Stimulated activated naive CD4-positive, alpha-beta T cell (primary cell): ENCODE measurements around the gene TNRC6B.
A peak's percentile ranks its signal among the peaks of the same experiment; 100 is the strongest.
"Not testable (repeated sequence)": the region's sequence is repeated elsewhere in the genome, so short reads cannot be mapped to it uniquely, and the experiment has no call there.

Experiments
- DNase-seq, 6 experiments: peaks; one replicate each; lab custom pipeline; 2025; lab: John Stamatoyannopoulos, UW

Gene TNRC6B, protein sequence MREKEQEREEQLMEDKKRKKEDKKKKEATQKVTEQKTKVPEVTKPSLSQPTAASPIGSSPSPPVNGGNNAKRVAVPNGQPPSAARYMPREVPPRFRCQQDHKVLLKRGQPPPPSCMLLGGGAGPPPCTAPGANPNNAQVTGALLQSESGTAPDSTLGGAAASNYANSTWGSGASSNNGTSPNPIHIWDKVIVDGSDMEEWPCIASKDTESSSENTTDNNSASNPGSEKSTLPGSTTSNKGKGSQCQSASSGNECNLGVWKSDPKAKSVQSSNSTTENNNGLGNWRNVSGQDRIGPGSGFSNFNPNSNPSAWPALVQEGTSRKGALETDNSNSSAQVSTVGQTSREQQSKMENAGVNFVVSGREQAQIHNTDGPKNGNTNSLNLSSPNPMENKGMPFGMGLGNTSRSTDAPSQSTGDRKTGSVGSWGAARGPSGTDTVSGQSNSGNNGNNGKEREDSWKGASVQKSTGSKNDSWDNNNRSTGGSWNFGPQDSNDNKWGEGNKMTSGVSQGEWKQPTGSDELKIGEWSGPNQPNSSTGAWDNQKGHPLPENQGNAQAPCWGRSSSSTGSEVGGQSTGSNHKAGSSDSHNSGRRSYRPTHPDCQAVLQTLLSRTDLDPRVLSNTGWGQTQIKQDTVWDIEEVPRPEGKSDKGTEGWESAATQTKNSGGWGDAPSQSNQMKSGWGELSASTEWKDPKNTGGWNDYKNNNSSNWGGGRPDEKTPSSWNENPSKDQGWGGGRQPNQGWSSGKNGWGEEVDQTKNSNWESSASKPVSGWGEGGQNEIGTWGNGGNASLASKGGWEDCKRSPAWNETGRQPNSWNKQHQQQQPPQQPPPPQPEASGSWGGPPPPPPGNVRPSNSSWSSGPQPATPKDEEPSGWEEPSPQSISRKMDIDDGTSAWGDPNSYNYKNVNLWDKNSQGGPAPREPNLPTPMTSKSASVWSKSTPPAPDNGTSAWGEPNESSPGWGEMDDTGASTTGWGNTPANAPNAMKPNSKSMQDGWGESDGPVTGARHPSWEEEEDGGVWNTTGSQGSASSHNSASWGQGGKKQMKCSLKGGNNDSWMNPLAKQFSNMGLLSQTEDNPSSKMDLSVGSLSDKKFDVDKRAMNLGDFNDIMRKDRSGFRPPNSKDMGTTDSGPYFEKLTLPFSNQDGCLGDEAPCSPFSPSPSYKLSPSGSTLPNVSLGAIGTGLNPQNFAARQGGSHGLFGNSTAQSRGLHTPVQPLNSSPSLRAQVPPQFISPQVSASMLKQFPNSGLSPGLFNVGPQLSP (N-terminal part only)

DNA sequence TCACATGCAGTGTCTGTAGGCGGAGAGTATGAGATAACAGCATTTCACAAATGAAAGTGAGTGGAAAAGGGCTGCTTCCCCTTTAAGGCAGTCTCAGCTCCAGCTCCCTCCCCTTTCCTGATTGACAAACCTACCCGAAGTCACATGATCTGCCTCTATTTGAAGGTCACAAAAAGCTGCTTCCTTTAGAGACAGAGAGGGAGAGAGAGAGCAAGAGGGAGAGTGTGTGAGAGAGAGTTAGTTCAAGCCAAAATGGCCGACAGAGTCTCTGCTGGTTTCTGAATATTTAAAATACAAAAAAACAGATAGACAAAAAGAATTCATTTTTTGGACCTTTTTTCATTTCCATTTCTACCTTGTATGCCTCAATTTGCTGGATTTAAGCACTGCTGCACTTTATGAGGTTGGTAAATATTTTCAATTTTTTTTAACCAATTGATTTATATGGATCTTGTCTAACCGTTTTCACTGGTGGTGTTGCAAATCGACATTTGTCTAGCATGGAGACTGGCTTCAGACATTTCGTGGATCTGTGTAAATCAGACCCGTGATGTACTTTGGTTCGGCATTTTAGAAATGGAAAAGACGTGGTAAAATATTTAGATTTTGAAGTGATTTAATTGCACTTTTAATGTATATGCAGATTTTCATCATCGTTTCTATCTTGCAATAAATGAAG, at the start of gene TNRC6B:
Gene TNRC6B (plus strand): TSS at position 188 of the 679 bp plus-strand sequence. CDS start 211 bp downstream, at position 399.
- peak; percentile 16 to 93 (median 80) for DNase-seq

DNA sequence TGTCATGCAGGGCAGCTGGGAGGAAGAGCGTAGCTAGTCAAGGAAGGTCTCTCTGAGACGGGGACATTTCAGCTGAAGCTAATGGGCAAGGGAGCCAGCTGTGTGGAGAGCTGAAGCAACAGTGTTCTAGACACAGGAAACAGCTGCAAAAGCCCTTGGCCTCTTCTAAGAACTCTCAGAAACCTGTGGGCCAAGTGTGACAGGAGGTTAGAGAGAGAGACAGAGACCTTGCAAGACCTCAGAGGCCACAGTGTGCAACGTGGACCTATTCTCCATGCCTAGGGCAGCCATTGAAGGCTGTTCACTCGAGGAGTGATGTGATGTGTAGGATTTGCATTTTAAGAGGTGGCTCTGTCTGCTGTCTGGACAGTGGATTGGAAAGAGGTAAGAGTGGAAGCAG, 48.7 kb upstream of the TNRC6B start:
- no peak for DNase-seq

DNA sequence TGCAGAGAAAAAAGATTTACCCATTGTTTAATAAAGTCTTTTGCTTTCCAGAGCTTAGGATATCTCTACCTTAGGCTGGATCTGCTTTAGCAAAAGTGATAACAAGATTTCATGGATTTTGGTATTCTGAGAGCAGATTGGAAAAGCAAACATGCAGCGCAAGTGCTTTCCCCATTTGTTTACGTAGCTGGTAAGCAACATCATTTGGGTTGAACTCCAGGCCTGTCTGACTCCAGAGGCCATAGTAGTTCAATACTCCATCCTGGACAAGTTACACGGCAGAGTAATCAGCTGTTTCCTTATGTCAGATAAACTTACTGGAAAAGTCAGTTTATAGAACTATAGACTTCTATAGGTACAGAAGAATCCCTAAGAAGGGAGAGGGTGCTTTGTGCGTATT, 40.6 kb upstream of the TNRC6B start:
- DNase-seq = no peak

DNA sequence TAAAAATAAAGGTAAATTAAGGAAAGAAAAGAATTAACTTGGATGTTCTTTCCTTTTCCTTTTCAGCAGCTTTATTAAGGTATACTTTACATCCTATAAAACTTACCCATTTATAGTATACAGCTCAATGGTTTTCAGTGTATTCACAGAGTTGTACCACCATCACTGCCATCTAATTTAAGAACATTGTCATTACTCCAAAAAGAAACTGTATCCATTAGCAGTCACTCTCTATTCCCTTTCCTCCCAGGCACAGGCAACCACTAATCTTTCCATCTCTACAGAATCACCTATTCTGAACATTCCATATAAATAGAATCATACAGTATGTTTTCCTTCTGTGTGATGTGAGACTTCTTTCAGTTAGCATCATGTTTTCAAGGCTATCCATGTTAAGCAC, 38.9 kb upstream of the TNRC6B start:
- no peak for DNase-seq

DNA sequence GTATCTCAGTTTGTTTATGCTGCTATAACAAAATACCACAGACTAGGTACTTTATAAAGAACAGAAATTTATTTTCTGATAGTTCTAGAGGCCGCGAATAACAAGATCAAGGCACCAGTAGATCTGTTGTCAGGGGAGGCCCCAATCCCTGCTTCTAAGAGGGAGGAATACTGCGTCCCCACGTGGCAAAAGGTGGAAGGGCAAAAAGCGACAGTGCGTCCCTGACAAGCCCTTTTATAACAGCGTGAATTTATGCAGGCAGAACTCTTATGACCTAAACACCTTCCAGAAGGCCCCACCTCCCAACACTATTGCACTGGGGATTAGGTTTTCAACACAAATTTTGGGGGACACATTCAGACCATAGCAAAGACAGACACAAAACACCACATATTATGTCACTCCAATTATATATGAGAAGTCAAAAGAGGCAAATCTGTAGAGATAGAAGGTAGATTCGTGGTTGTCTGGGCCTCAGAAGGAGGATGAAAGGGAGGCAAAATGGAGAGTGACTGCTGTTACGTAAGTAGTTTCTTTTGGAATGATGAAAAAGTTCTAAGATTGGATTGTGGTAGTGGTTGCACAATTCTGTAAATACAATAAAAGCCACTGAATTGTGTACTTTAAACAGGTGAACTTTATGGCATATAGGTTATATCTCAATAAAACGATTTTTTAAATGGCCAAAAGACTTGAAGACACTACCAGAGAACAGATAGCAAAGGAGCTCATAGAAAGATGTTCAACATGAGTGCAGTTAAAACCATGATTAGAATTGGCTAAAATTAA, 30.1 kb upstream of the TNRC6B start:
- no peak for DNase-seq

DNA sequence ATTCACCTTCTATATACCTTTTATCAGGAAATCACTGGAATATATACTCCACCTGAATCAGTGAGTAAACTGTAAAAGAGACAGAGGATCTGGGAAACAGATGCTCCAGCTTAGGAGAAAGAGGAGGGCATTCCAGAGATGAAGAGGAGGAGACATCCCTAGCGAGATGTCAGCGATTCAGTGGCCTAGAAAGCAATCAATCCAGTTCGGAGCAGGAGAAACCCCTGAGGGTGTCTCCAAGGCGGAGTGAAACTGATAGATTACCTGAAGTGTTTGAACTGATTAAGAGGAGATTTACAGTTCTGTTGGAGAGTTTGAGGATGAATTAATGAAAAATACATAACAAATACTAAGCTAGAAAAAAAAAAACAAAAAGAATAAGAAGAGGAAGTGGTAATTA, 24.5 kb upstream of the TNRC6B start:
- DNase-seq = no peak

DNA sequence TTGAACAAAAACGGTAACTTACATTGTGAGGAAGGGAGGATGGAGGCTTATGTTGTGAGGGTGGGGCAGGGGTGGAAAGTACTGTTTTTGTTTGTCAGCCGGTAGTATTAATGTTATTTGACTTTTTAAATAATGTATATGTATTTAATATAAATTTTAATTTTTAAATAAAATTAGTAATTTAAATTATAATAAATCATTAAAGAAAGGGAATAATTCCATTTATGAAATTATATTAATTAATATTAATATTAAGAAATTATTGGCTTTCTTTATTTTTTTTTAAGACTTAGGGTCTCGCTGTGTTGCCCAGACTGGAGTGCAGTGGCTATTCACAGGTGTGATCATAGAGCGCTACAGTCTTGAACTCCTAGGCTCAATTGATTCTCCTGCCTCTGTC, 24.0 kb upstream of the TNRC6B start:
- no peak for DNase-seq

DNA sequence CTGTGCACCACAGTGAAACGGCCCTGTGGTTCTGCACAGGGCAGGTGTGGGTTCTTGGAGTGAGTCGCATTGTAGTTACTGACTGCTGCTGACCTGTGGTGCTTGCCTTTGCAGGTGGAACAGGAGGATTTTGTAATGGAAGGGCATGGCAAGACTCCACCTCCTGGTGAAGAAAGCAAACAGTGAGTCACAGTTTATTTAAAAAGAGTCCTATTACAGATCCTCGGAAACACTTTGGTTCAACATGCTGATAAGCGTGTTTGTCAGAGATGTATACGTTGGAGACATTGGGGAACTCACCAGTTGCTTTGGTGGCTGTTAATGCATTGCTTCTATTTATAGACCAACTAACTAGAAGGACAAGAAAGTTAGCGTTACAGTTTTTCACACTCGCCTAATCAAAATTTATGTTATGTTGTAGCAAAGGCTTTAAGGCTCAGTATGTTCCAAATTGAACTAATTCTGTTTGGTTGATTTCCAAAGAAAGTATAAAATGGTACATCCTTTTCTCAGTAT, 21.7 kb upstream of the TNRC6B start:
- DNase-seq = no peak

DNA sequence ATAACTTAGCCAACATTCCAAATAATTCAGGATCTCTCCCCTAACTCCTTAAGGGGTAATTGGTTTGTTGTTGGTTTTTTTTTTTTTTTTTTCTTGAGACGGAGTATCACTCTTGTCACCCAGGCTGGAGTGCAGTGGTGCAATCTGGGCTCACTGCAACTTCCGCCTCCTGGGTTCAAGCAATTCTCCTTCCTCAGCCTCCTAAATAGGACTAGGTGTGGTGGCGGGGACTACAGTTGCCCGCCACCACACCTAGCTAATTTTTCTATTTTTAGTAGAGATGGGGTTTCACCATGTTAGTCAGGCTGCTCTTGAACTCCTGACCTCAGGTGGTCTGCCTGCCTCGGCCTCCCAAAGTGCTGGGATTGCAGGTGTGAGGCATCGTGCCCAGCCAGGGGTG, 21.0 kb upstream of the TNRC6B start:
- DNase-seq = not testable (repeated sequence)

DNA sequence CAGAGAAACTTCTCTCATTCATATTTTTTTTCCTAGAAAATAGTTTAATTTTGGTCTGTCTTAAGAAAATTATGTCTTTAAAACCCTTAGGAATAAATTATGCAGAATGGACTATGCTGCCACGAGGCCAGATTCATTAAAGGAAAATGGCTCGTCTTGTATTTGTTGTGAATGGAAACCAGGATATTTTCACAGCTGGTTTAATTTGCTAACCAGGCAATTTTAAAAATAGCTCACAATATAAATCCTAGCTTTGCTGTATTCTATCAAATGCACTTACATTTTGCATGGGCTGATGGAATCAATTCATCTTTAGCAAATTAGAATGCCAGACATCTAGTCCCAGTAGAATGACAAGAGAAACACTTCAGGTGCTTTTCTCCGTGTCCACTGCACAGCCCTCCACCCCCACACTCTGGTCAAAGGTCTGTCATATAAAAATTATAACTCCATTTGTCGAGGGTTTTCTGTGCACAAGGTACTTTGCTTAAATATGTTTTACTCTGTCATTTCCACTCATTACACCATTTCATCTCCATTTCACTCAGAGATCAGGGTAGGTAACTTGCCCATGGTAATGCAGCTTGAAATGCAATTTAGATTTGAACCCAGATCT, 20.3 kb upstream of the TNRC6B start:
- DNase-seq = no peak

DNA sequence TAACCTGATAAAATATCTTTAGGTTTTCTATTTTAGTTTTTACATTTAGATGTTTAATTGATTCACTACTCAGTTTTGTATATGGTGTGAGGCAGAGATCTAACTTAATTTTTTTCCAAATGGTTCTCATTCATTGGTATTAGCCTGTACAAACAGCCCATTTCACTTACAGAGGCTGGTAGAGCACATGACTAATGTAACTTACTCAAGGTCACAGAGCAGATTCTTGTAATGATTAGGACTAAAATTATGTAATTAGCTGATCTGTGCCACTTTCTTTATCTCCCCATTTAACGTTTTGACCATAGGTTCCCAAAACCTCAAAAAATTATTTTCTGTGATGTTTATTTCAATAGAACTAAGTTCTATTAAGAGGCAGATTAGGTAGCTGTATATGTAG, 16.5 kb upstream of the TNRC6B start:
- DNase-seq = no peak

DNA sequence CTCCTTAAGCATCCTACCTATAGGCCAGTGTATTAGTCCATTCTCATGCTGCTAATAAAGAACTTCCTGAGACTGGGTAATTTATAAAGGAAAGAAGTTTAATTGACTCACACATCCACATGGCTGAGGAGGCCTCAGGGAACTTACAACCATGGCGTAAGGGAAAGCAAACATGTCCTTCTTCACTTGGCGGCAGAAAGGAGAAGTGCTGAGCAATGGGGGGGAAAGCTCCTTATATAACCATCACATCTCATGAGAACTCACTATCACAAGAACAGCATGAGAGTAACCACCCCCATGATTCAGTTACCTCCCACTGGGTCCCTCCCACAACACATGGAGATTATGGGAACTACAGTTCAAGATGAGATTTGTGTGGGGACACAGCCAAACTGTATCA, 12.2 kb upstream of the TNRC6B start:
- not testable (repeated sequence) for DNase-seq

DNA sequence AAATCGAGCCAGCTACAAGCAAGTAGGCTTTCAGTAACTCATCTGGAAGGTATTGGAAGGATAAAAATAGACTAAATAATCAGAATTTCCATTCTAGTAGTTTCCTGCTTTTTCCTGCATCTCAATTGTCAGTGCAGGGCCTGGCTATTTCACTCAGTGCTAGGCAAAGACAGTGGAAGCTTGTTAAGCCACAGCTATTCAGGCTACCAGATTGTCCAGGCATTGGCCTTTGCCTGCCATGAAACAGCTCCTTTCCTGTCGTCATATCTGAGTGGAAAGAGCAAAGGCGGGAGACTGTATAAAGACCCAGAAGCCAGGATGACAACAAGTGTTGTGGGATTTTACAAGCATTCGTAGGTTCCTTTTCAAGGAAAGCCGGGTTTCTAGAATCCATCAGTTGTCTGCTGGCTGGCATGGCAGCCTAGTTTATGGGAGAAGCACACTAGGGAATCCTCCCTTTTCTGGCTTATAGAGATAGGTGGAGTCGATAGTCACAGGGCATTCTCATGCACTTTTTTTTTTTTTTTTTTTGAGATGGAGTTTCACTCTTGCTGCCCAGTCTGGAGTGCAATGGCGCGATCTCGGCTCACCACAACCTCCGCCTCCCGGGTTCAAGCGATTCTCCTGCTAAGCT, 2.0 kb upstream of the TNRC6B start:
- DNase-seq = no peak

DNA sequence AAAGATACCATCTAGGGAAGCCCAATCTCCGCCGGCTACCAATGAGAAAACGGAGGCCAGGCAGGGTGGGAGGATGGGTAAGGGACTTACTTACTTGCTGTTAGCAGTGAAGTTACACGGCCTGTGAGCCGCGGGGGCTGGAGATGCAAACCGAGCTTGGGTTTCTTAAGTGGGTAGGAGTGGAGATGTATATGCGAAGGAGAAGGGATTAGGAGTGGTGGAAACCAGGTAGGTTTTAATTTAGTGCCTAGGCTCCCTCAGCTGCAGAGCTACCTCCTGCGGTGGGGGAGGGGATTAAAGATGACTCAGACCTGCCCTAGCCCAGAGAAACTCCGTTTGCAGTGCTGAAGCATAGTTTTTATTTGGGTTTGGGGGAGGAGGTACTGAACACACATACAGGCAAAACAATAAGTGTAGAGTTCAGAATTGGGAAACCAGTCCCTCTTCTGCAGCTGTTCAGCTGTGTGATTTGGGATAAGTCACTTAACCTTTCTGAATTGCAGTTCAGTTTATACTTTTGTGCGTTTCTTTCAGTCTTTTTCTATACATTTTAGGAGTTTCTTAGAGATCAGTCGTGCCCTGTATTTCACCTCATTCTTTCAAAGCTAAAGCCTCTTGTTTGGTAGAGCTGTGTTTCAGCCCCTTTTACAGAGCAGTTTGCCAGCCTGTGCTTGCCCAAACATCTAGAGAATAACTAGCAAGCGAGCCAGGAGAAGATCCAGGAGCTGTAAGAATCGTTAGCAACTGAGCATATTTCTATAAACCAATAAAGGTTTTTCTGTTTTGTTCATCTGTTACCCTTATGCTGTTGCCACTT, 596 bp upstream of the TNRC6B start:
- peak; percentile 10 to 60 (median 54) for DNase-seq

DNA sequence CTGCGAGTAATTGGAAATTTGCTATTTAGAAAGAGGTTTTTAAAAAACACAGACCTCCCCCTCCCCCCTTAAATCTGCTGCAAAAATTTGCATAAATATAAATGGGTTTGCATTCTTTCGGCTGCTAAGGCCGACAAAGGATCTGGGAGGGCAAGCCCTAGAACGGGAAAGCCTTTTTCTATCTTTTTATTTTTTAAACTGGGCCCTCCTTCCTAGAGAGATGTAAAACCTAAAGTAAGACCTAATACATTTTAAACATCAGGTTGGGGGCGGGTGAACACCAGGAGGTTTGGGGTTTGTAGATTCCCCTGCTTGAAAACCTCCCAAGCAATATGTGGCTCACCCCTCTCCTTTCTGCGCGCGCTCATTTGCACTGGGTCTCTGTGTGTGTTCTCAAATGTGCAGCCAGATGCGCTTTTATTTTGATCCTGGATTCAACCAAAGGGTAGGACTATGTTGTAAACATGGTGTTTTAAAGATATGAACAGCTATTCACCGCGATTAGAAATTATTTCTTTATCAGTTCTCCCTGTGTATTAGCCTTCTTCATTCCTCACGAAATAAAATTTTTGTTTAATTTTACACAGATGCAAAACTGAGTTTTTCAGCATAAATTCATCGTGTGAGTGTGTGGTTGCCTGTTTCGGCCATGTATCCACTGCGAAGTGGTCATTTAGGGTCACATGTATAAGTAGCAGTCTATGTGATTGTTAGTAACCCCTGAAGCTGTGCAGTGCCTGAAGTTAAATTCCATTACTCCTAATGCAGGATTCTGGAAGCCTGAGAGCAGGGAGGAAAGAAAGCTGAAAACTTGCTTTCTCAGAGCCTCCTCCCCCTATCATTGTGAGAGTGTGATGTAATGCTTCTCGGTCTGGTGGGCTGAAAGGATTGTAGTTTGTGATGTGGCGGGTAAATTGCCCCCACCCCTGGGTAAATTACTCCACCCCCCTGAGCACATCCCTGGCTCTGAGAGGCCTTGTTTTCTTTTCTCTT, 988 bp downstream of the TNRC6B start:
- DNase-seq = peak; percentile 8 to 47 (median 18)

DNA sequence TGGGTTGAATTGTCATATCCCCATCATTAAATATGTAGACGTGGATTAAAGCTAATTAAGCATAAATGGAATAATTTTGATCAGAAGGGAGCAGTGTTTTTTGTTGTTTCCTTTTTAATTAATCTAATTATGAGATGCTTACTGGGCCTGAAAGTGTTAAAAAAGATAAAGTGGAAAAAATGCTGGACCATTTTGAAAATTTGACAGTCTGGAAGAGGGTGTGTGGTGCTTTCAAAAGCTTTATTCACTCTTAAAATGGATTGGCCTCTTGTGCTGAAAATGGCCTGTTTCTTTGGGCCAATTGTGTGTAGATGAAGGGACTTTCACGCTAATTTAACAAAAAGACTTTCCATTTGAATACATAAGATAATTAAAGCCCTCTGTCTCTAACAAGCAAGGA, 1.8 kb downstream of the TNRC6B start:
- no peak for DNase-seq

DNA sequence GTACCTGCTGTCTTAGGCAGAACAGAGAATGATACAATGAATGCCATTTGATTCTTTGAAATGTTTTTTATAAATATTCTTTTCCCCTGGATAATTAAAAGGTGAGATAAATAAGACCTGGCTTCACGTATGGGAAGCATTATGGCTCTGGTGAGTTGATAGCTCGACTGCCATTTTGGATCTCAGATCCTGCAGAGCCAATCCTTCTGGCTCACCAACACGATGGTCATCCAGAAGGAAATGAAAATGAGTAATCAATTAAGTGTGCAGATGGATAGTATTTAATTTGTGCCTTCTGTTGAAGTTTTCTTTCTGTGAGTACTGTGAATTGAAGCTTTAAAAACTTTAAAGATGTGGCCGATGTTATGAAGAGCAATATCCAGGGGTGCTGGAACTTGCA, 2.7 kb downstream of the TNRC6B start:
- DNase-seq = no peak

DNA sequence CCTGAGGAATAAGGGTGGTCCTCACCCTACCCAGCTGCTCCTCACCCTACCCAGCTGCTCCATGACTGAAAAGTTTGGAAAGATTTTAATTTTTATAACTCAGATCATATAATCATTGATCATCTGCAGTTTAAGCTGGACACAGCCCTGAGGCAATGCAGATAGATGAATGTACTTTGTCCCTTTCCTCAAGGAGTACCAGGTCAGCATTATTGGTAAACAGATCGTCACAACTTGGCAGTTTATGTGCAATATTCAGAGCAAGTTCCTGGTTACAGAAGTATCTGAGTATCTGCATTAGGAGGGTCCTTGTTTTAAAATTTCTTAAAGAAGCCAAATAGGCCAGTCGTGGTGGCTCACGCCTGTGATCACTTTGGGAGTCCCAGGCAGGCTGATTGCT, 3.6 kb downstream of the TNRC6B start:
- no peak for DNase-seq
